Activated CD4-positive, alpha-beta T cell treated with anti-CD3 and anti-CD28 coated beads, Interleukin-2, amount 10 ng/mL, durations not matched to agents 24 days and 14 days (primary cell): ENCODE results near the gene APOBEC3A. TPM values are rescaled to one million over a fixed set of nuclear protein-coding genes. Genes with fewer than 3 reads are reported as not detected.
A peak's percentile ranks its signal among the peaks of the same experiment; 100 is the strongest.
"Not testable (repeated sequence)": the region's sequence is repeated elsewhere in the genome, so short reads cannot be mapped to it uniquely, and the experiment has no call there.

Source experiments
- DNase-seq: peaks from one replicate; pipeline ENCODE4 v3.0.0; 2022
- H3K27ac Mint-ChIP-seq: one replicate; pipeline ENCODE4 v1.8.0; 2022; ENCODE audit warnings: mild to moderate bottlenecking, mixed read lengths
- H3K27me3 Mint-ChIP-seq: one replicate; pipeline ENCODE4 v1.8.0; 2022; ENCODE audit warnings: mixed read lengths
- H3K36me3 Mint-ChIP-seq: one replicate; pipeline ENCODE4 v1.8.0; 2022; ENCODE audit warnings: low read depth, mild to moderate bottlenecking, mixed read lengths
- H3K4me1 Mint-ChIP-seq: one replicate; pipeline ENCODE4 v1.8.0; 2021; ENCODE audit warnings: mixed read lengths
- H3K4me3 Mint-ChIP-seq: one replicate; pipeline ENCODE4 v1.8.0; 2022; ENCODE audit warnings: mild to moderate bottlenecking, moderate library complexity, mixed read lengths
- H3K9me3 Mint-ChIP-seq: one replicate; pipeline ENCODE4 v1.8.0; 2021; ENCODE audit warnings: mixed read lengths
- intact Hi-C: fragments of 100-400 bp; cut with micrococcal nuclease; formaldehyde crosslinking; loops from one replicate; pipeline ENCODE4 v1.15.1; 2023
- total RNA-seq: library from RNA; stranded (reverse); gene quantifications from 2 replicates; pipeline ENCODE4 v1.2.3, GENCODE V29; 2022

APOBEC3A gene
- total RNA-seq, 1 donor from 2014 or later: not detected

DNA sequence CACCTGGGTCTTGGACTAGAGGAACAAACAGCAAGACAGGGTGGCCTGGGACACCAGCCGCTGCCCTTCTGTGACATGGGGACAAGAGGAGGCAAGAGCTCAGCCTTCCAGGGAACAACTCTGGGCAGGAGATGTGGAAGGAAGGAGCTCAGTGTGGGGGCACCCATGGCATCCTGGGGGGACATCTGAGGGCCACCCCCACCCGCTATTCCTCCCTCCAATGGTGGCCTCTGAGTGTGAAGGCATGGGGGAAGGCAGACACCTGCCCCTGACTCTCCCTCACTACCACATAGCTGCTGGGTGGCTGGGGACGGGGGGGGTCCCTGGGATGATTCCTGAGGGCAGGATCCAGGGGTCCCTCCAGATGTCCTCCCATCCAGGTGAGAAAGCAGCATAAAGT is 29.2 kb downstream of the APOBEC3A start:
- no peaks in the 10 kb centered on the region for H3K9me3 Mint-ChIP-seq
- H3K4me3 Mint-ChIP-seq: peak overlapping the region; percentile 45
- peaks cover 36% of the 10 kb centered on the region for H3K36me3 Mint-ChIP-seq
- intact Hi-C loops: no loop called here
- peaks cover 2% of the 10 kb centered on the region for H3K27me3 Mint-ChIP-seq
- peaks cover 71% of the 10 kb centered on the region for H3K4me1 Mint-ChIP-seq
- peak overlapping the region; percentile 85 for H3K27ac Mint-ChIP-seq
- DNase-seq: no peak

DNA sequence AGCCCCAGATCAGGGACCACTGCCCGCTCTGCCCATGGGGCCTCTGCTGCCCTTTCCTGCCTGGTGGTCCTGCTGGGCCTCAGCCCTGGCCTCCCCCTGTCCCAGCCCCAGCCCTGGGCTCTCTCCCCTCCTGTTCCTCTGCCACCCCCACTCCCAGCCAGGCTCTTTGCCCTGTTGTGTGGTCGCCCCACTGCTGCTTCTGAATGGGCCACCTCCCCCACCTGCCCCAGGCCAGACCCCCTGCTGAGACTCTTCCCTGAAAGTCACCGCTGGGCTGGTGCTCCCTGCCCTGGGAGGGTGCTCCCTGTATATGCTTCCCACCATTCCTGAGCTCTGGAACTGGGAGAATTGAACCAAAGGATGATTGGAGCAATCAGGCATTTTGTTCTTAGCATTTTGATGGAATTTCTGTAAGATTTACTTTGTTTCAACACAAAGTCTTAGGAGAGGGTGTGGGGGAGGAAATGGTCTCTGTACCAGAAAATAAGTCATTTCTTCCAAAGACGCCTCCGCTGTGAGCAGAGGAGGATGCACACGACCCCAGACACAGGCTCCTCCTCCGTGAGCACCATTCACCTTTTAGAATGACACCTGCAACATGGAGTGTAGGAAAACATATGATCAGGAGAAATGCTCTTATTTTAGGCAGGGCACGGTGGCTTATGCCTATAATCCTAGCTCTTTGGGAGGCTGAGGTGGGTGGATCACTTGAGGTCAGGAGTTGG is 29.9 kb downstream of the APOBEC3A start:
- Mint-ChIP-seq H3K4me3 (peak overlapping the region; percentile 73), H3K9me3 (no peaks in the 10 kb centered on the region), H3K27me3 (peaks cover 2% of the 10 kb centered on the region), H3K4me1 (peaks cover 64% of the 10 kb centered on the region), H3K36me3 (peaks cover 36% of the 10 kb centered on the region), H3K27ac (peak overlapping the region; percentile 85)
- intact Hi-C loops: no loop called here
- no peak for DNase-seq

DNA sequence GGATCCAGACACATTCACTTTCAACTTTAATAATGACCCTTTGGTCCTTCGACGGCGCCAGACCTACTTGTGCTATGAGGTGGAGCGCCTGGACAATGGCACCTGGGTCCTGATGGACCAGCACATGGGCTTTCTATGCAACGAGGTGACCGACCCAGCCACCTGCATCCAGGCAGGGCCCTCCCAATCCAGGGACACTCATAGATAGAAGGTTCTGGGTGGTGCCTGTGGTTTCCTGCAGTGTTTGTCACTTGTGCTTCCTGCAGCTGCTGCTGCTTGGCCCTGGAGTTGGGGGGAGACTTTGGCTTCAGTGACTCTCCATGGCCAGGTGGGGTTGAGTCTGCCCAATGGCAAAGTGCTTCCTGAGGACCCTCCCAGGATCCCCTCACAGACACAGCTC is 32.1 kb downstream of the APOBEC3A start:
- Mint-ChIP-seq H3K27ac (peak overlapping the region; percentile 75), H3K4me3 (peak overlapping the region; percentile 49), H3K9me3 (no peaks in the 10 kb centered on the region), H3K4me1 (peaks cover 59% of the 10 kb centered on the region), H3K27me3 (peaks cover 2% of the 10 kb centered on the region), H3K36me3 (peaks cover 21% of the 10 kb centered on the region)
- peak; percentile 83 for DNase-seq
- intact Hi-C loops: no loop called here

DNA sequence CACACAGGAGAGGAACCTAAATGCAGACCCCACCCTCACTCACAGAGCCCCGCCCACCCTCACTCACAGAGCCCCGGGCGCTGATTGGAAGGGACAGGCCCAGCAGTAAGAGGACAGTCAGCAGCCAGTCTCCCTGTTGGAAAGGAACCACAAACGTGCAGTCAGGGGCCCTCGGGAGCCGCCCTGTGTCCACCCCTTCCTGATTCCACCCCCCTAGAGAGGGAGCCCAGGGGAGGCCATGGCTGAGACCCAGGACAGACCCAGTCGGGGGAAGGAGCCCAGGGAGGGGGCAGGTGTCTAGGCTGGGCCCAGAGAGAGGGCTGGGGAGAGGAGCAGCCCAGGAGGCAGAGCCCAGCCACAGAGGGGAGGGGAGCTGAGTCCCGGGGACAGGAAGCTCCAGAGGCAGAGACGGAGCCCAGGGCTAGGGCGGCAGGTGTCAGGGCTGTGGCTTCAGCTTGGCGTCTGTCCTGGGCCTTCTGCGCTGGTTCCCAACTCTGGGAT is 35.5 kb downstream of the APOBEC3A start:
- Mint-ChIP-seq H3K27ac (peak overlapping the region; percentile 8), H3K4me1 (peaks cover 30% of the 10 kb centered on the region)
- H3K36me3 Mint-ChIP-seq, H3K4me3 Mint-ChIP-seq, H3K9me3 Mint-ChIP-seq, DNase-seq, H3K27me3 Mint-ChIP-seq, intact Hi-C loops: not testable (repeated sequence)

DNA sequence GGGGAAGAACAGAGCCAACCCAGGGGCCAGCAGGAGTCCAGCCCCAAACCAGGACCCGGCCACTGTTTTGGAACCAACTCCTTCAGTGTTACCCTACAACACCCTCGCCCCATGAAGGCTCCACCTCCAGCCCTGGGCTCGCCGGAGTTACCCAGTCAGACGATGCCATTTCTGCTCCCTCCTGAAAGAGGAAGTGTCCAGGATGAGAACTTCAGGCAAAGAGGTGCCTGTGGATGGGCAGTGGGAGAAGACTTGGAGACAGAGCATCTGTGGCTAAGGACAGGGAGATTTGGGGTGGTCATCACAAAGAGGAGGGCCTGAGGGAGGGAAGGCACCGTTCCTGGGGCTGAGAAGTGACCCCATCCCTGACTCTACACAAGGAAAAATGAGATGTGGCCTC is 38.7 kb downstream of the APOBEC3A start:
- no peak overlapping the region for H3K4me3 Mint-ChIP-seq
- no peak overlapping the region for H3K27ac Mint-ChIP-seq
- no peaks in the 10 kb centered on the region for H3K9me3 Mint-ChIP-seq
- DNase-seq: no peak
- no peaks in the 10 kb centered on the region for H3K36me3 Mint-ChIP-seq
- H3K4me1 Mint-ChIP-seq: peaks cover 9% of the 10 kb centered on the region
- intact Hi-C loops: no loop called here
- H3K27me3 Mint-ChIP-seq: peaks cover 18% of the 10 kb centered on the region

DNA sequence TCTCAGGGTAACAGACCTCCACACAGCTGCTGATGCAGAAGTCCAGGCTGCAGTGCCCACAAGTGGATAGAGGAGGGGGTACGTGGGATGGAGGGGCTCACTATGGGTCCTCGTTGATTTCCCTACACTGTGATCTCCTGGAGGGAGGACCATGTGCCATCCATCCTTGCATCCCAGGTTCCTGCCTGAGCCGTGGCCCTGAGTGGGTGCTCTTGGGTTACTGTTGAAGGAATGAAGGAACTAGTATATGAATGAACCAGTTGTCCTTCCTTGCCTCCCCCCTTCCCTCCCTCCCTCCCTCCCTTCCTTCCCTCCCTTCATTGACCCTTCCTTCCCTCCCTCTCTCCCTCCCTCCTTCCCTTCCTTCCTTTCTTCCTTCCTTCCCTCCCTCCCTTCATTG is 40.1 kb downstream of the APOBEC3A start:
- H3K27me3 Mint-ChIP-seq: peaks cover 18% of the 10 kb centered on the region
- no peaks in the 10 kb centered on the region for H3K36me3 Mint-ChIP-seq
- DNase-seq: no peak
- peaks cover 11% of the 10 kb centered on the region for H3K4me1 Mint-ChIP-seq
- no peak overlapping the region for H3K4me3 Mint-ChIP-seq
- no peak overlapping the region for H3K27ac Mint-ChIP-seq
- no peaks in the 10 kb centered on the region for H3K9me3 Mint-ChIP-seq
- intact Hi-C loops: no loop called here

DNA sequence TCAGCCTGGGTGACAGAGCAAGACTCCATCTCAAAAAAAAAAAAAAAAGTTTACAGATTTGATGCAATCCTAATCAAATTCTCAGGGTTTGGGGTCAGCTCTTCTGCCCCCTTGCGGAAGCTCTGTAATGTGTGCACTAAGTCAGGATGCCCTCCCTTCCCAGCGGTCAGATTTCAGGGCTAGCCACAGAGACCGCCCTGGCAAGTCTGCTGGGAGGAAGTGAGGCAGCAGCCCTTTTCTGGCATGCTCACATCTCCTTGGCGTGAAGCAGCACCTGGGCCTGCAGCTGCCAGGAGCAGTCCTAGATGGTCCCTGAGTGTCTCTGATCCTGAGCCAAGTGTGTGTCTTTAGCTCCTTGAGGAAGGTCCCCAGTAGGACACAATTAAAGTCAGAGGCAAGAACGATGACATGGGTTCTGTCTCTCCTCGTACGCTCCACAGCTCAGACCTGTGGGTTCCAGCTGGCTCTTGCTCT is 45.8 kb downstream of the APOBEC3A start:
- DNase-seq: peak; percentile 92
- Mint-ChIP-seq H3K4me3 (no peak overlapping the region), H3K9me3 (no peaks in the 10 kb centered on the region), H3K4me1 (peaks cover 9% of the 10 kb centered on the region), H3K27me3 (peaks cover 13% of the 10 kb centered on the region), H3K27ac (peak overlapping the region; percentile 69), H3K36me3 (no peaks in the 10 kb centered on the region)
- intact Hi-C loops: loop anchor here (1.0 to 10.0 kb wide), 3 partner anchors 76 to 312 kb away; partner anchors contain the start of gene RPL3

DNA sequence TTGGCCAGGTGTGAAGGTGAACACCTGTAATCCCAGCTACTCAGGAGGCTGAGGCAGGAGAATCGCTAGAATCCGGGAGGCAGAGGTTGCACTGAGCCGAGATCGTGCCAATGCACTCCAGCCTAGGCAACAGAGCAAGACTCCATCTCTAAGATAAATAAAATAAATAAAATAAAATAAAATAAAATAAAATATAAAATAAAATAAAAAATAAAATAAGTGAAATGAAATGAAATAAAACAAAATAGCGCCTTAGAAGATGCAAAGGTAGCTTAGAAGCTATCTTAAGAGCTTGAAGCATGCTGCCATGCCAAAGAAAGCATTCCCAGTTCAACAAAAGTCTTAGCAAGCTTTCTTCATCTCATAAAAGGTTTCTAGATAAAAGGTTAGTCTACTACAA is 49.8 kb downstream of the APOBEC3A start:
- Mint-ChIP-seq H3K27me3 (peaks cover 4% of the 10 kb centered on the region), H3K4me1 (peaks cover 13% of the 10 kb centered on the region), H3K27ac (no peak overlapping the region), H3K4me3 (no peak overlapping the region), H3K36me3 (no peaks in the 10 kb centered on the region), H3K9me3 (no peaks in the 10 kb centered on the region)
- intact Hi-C loops: loop anchor here (1.0 to 10.0 kb wide), 3 partner anchors 35 to 308 kb away; partner anchors contain the start of gene RPL3
- DNase-seq: no peak

DNA sequence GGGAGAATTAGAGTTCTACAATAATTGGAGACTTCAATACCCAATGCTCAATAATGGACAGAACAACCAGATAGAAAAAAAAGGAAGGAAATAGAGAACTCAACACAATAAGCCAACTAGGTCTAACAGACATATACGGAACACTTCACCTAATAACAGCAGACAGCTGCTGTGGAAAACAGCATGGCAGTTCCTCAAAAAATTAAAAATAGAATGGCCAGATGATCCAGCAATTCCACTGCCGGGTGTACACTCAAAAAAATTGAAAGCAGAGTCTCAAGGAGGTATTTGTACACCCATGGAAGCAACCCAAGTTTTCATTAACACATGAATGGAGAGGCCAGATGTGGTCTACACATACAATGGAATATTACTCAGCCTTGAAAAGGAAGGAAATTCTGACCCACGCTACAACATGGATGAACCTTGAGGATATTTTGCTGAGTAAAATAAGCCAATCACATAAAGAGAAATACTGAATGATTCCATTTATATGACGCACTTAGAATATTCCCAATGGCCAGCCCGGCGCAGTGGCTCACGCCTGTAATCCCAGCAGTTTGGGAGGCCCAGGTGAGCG is 51.0 kb downstream of the APOBEC3A start:
- H3K27me3 Mint-ChIP-seq, H3K36me3 Mint-ChIP-seq, H3K4me1 Mint-ChIP-seq, H3K27ac Mint-ChIP-seq, H3K4me3 Mint-ChIP-seq, DNase-seq, H3K9me3 Mint-ChIP-seq: not testable (repeated sequence)
- intact Hi-C loops: loop anchor here (5.0 to 10.0 kb wide), 2 partner anchors 36 to 306 kb away; partner anchors contain the start of gene RPL3

DNA sequence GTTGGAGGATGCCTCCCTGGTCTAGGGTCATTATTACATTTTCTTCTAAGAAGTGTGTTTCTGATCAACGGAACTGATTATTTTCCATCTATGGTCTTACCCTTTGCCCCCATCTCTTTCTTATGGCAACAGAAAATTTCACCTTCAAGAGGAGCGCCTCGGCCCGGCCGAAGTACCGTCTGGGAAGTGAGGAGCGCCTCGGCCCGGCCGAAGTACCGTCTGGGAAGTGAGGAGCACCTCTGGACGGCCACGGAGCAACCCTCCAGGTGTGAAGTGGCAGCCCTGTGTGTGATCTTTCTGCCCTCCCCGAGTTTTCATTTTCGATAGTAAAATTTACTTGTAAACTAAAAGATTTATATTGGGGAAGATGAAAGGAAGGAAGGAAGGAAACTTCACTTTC is 53.5 kb downstream of the APOBEC3A start:
- Mint-ChIP-seq H3K4me3 (no peak overlapping the region), H3K27me3 (no peaks in the 10 kb centered on the region), H3K36me3 (peaks cover 4% of the 10 kb centered on the region), H3K4me1 (peaks cover 20% of the 10 kb centered on the region), H3K9me3 (no peaks in the 10 kb centered on the region), H3K27ac (no peak overlapping the region)
- intact Hi-C loops: no loop called here
- no peak for DNase-seq

Other genes with a start within 250 kb of the APOBEC3A start
- gene SUN2, start 201.6 kb upstream of the APOBEC3A start, total RNA-seq: 124 and 128 TPM in 2 replicates
- gene DNAL4, start 163.5 kb upstream of the APOBEC3A start, total RNA-seq: 5.5 and 6.3 TPM in 2 replicates
- 0.98 and 1.0 TPM in 2 replicates for gene NPTXR, start 113.6 kb upstream of the APOBEC3A start, total RNA-seq
- 178 and 180 TPM in 2 replicates for gene CBX6, start 85.4 kb upstream of the APOBEC3A start, total RNA-seq
- 25.4 and 26.1 TPM in 2 replicates for gene APOBEC3B, start 24.7 kb downstream of the APOBEC3A start, total RNA-seq
- 73.6 and 74.8 TPM in 2 replicates for gene APOBEC3C, start 56.6 kb downstream of the APOBEC3A start, total RNA-seq
- 26.2 and 26.7 TPM in 2 replicates for gene APOBEC3D, start 63.5 kb downstream of the APOBEC3A start, total RNA-seq
- 16.9 and 19.8 TPM in 2 replicates for gene APOBEC3F, start 83.3 kb downstream of the APOBEC3A start, total RNA-seq
- gene APOBEC3G, start 119.7 kb downstream of the APOBEC3A start, total RNA-seq: 47.2 and 48.5 TPM in 2 replicates
- gene APOBEC3H, start 139.6 kb downstream of the APOBEC3A start, total RNA-seq: 5.8 and 7.6 TPM in 2 replicates
- 10.8 and 11.6 TPM in 2 replicates for gene CBX7, start 195.1 kb downstream of the APOBEC3A start, total RNA-seq